GM15510 (cell line): Measurements from ENCODE around the gene THAP4.

Source experiments
- POLR2A ChIP-seq: IDR thresholded peaks from 3 replicates; pipeline ENCODE4 v1.6.1; 2011; ENCODE audit warnings: borderline replicate concordance; ENCODE audit not compliant: insufficient read length; ENCODE audit errors: extremely low read depth

THAP4 gene

DNA sequence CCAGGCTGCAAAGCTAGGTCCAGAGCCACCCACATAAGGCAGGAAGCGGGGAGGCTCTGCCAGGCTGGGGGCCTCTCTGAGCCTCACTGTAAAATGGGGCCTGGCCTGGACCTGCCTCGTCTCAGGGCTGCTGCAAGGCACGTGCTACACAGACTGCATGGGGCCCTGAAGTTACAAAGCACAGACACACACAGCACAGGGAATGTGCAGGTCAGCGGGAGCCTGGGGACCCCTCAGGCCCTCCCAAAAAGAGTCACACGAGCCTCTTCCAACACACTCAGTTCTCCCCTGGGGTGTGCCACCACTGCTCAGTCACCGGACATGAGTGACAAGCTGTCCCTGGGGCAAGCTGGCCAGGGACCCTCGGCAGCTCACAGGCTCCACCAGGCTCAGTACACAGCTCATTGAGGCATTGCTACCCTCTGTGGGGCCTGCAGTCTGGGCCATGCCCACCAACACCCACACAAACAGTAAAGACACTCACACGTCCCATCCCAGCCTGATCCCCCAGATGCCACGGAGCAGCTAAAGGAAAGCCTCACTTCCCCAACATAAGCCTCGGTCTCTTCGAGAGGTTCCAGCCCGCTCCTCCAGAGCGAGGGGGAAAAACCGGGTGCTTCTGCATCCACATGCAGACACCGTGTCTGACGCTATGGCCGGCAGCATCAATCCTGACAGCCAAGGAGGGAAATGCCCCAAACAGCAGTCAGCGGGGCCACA is 44.7 kb downstream of the THAP4 start:
- no peak for TF ChIP-seq POLR2A

DNA sequence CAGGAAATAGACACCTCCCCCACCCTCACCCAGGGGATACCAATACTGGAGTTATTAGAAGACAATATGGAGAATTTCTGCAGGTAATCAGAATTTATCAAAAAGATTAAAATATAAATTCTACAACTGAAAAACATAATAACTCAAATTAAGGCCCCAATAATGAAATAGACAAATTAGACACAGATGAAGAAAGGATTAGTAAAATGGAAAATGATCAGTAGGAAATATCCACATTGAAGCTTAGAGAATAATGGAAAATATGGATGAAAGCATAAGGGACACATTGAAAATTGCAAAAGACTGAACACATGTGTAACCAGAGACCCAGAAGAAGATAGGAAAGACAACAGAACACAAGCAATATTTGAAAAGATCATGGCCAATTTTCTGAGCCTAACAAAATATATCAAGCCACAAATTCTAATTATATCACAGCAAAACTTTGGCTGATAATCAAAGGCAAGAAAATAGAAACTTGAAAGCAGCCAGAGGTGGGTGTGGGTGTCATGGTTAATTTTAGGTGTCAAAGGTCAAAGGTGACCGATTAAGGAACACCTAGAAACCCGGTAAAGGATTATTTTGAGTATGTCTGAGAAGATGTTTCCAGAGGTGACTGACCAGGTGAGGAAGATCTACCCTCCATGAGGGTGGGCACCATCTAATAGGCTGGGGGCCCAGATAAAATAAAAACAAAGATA is 50.2 kb downstream of the THAP4 start:
- no peak for TF ChIP-seq POLR2A

DNA sequence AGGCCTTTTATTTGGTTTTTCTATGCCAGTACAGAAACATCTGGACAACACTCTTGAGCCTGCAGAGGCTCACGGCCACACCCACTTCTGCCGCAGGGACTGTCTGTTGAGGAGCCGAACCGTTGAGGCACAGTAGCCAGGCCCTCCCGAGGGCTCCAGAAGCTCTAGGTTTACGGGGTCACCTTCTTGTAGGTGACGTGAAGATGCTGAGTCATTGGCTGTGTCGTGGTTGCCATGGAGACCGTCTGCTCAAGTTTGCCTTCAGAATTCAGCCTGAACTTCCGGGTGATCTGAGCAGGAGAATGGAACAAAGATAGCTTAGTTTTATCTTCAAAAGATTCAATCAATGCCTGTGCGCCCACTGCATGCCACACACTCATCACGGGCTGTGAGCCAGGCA is 52.5 kb downstream of the THAP4 start:
- no peak for TF ChIP-seq POLR2A

DNA sequence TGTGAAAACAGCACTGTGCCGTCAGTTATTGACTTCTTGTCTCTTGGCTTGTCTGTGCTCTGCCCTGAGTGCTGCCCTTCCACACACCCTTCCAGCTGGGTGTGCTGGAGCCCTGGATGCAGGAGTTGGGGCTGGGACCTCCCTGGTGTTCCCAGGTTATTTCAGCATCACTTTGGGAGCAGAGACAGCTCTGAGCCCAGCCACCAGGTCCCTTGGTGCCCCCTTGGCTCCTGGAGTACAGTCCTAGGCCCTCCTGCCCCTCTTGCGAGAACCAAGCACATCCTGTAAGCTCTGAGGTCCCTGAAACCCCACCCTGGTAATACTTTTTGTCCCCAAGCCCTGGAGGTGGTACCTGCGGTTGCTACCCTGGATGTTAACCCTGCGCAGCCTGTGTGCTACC is 54.2 kb downstream of the THAP4 start:
- TF ChIP-seq POLR2A, result no peak

DNA sequence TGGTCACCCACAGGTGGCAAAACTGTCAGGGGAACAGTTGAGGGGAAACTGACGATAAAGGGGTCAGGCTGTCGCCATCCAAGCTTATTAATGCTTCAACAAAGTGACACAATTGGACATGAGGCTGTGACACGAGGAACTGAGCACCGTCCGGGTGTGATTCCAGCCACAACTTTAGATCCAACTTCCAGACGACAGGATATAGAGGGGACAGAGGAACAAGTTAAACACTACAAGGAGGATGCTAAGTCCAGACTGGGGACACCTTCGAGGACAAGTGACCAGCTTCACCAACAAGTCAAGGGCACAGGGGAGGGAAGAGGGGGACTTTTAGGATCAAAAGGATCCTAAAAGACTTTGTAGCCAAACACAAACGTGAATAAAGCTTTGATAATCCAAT is 54.6 kb downstream of the THAP4 start:
- no peak for TF ChIP-seq POLR2A

DNA sequence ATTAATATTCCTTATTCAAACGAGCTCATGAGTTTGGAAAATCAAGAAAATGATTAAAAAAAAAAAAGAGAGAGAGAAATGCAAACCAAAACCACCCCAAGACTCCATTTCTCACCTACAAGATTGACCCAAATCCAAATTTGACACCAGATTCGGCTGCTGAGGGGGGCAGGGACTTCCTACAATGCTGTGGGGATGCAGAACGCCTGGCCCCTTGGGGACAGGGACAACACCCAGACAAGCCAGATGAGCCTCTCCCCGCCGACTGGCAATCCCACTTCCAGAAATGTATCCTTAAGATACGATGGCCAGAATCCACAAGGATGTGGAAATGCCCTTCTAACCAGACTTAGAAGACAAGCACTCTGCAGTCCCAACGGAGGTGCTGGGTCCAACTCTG is 57.7 kb downstream of the THAP4 start:
- TF ChIP-seq POLR2A, result no peak

DNA sequence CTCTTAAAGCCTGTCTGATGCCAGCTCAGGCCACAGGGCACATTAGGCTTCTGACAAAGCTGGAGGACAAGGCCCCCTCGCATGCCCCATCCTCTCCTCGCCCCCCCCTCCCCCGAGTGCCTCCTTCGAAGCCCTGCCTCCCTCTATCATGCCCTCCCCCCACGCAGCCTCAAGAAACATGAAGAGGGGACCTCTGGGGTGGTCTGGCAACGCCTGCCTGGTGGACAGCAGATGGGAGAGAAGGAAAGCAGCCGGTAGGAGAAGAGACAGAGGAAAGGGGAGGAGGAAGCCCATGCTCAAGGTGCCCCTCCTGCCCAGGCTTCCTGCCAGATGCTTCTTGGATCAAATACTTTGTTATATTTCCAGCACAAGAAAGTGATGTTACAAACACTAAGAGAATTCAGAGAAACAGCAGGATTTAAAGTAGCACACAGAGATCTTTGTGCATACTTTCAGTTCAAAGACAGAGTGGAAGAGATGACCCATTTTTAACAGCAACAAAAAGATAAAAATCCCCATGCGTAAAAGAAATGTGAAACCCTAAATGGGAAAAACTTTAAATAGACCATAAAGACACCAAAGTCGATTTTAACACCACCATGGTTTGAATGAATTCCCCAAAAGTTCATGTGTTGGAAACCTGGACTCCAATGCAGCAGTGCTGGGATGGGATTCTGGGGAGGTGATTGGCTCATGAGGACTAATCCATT is 59.4 kb downstream of the THAP4 start:
- no peak for TF ChIP-seq POLR2A

DNA sequence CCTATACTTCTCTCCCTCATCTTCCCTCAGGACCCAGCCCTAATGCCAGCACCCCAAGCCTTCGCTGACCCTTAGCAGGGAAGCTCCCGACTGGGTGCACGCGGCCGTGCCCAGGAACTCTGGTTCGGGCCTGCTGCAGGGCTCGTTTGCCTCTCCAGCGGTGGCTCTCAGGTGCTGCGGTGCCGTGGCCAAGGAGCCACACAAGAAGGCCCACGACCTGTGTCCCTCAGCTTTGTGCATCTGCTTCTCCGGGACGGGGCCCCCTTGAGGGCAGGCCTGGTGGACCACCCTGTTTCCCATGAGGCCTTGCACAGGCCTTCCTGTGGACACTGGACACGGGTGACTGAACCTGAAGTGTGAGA is 60.7 kb downstream of the THAP4 start:
- no peak for TF ChIP-seq POLR2A

DNA sequence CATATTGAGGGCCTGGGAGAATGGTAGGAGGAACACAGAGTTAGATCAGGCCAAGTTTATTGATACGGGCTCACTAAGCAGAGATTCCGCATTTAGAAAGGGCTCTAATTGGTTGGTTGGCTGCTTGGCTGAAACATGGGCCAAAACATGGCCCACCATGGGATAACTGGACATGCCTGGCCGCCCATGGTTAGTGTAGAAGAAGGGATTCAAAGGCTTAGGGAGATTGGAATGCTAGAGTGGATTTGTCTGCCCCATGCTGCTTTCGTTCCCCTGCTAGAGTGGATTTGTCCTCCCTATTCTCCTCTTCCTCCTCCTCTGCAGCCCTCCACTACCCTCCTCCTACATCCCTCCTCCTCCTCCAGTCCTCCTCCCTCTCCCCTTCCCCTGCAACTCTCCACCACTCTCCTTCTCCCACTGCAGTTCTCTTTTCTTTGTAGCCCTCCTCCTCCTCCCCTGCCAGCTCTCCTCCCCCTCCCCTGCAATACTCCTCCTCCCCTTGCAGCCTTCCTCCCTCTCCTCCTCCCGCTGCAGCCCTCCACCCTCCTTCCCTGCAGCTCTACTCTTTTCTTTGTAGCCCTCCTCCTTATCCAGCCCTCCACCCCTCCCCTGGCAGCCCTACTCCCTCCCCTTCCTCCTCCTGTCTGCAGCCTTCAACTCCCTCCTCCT is 61.2 kb downstream of the THAP4 start:
- no peak for TF ChIP-seq POLR2A

DNA sequence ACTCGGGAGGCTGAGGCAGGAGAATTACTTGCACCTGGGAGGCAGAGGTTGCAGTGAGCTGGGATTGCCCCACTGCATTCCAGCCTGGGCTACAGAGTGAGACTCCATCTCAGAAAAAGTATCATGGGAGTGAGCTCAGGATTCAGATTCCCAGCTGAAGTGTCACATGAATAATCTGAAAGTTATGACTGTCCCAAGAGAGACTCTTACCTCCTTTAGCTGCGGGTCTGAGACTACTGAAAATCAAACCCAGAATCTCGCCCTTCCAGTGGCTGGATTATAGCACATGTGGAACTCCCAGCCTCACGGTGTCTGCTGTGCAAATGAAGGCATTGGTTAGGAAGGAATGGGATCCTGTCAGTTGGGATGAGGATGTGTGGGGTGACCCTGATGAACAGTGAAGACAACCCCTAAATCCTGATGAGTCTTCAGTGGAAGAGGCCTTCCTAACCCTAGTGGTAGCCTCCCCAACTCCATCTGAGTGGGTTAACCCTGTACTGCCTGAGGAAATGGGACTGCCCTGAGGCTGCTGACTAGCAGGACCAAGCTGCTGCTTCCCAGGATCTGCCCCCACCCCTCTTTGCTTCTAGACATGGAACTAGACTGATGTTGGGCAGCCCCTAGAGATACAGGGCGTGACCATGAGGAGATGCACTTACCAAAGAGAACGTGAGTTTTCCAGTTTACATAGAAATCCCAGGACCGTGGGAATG is 61.9 kb downstream of the THAP4 start:
- TF ChIP-seq POLR2A, result no peak

DNA sequence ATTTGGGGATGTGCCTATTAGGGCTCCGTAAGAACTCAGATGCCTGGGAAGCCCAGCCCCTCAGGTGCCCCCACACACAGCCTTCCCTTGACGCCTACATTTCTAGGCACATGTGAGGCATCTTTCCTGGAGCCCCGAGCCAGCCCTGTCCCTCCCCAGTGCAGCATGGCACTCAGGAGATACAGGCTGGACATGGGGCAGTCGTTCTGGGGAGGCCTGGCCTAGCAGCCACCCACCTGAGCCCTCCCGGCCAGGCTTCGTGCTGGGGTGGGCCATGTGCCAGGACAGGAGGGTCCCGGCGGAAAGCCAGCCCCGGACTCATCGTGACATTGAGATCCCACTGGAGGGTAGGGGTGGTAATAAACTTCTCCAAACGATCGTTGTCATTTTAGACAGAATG is 63.2 kb downstream of the THAP4 start:
- no peak for TF ChIP-seq POLR2A

DNA sequence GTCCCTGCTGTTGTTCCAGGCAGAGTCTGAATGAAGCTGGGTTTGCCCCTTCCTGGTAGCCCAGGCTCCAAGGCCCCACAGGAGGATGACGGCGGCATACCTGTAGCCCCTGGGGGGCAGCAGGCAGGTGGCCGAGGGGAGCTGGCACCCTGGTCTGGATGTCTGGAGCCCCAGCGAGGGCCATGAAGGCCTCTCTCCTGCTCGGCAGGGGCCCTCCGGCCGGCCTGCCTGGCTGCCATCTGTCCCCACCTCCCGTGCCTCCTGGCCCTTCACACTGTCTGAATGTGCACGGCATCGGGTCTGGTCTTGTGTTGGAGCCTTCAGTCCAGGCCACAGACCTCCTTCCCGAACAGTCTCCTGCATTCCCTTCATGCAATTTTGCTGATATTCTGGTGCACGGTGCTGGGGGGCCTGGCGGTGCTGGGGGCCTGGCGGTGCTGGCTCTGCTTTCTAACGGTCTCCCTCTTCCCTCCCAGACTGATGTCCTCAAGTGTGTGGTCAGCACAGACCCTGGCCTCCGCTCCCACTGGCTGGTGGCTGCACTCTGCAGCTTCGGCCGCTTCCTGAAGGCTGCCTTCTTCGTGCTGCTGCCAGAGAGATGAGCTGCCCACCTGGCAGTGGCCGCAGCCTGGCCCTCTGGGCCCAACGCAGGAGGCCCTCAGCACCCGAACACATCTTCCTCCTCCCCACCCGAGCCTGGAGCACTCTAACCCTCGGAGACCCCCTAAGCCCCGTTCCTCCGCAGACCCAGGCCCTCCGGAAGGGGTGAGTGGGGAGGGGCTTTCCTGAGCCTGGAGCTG is 64.9 kb downstream of the THAP4 start:
- TF ChIP-seq POLR2A, result no peak

DNA sequence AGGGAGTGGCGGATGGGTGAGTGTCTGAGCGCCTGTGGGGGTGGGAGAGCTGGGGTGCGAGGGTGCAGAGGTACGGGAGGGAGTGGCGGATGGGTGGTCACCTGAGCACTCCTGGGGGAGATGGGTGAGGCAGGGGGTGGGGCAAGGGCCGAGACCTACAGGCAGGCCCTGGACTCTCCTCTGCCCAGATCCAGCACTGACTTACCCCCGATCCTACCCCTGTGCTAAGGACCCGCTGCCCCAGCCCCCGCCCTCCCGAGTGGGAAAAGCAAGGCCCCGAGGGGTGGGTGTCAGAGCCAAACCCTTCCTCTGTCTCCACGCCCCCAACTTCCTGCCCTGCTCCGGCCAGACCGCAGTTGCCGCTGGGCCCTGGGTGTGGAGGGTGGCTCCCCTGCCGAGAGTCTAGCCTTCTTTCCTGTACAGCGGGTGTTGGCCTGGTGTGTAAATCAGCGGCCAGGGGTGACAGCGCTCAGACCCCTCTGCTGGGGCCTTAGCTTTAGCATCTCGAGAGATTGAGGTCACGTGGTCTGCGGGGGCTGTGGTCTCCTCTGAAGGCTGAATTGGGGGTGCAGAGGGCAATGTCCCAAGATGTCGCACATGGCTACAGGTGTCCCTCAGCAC is 65.9 kb downstream of the THAP4 start:
- no peak for TF ChIP-seq POLR2A
